ELR (cell line): ENCODE data around the gene FEM1A.
"Not testable (repeated sequence)": the region's sequence is repeated elsewhere in the genome, so short reads cannot be mapped to it uniquely, and the experiment has no call there.

ENCODE experiments used
- DNase-seq: peaks from one replicate; pipeline ENCODE4 v3.0.0-alpha.2; 2015; ENCODE audit warnings: low read depth

FEM1A gene

GRCh38 chr19:4791183-4792018 is at the start of gene FEM1A:
TSS of gene FEM1A (plus strand) at chr19:4791734. CDS start at chr19:4791855, 121 bp downstream.
- DNase-seq, result peak; percentile 100

GRCh38 chr19:4742723-4743646 is 48.5 kb upstream of the FEM1A start:
- DNase-seq, result no peak

GRCh38 chr19:4744451-4745174 is 46.9 kb upstream of the FEM1A start:
- DNase-seq, result peak; percentile 79

GRCh38 chr19:4745175-4745574 is 46.4 kb upstream of the FEM1A start:
- not testable (repeated sequence) for DNase-seq

GRCh38 chr19:4745986-4746385 is 45.5 kb upstream of the FEM1A start:
- no peak for DNase-seq

- no peak for DNase-seq
Observed at GRCh38 chr19:4748185-4748584, 43.3 kb upstream of the FEM1A start.

GRCh38 chr19:4748589-4748988 is 42.9 kb upstream of the FEM1A start:
- DNase-seq, result no peak

GRCh38 chr19:4749870-4750590 is 41.5 kb upstream of the FEM1A start:
- no peak for DNase-seq

- no peak for DNase-seq
Observed at GRCh38 chr19:4754248-4754647, 37.3 kb upstream of the FEM1A start.

GRCh38 chr19:4755459-4755858 is 36.1 kb upstream of the FEM1A start:
- no peak for DNase-seq

- DNase-seq, result no peak
Observed at GRCh38 chr19:4758082-4758481, 33.5 kb upstream of the FEM1A start.

- DNase-seq, result no peak
Observed at GRCh38 chr19:4758659-4759058, 32.9 kb upstream of the FEM1A start.

GRCh38 chr19:4759388-4760284 is 31.9 kb upstream of the FEM1A start:
- DNase-seq, result peak; percentile 82

GRCh38 chr19:4760285-4760650 is 31.3 kb upstream of the FEM1A start:
- DNase-seq, result no peak

GRCh38 chr19:4763021-4763420 is 28.5 kb upstream of the FEM1A start:
- DNase-seq, result no peak

- no peak for DNase-seq
Observed at GRCh38 chr19:4764393-4764660, 27.2 kb upstream of the FEM1A start.

- peak; percentile 92 for DNase-seq
Observed at GRCh38 chr19:4768934-4769777, 22.4 kb upstream of the FEM1A start.

- DNase-seq, result no peak
Observed at GRCh38 chr19:4772566-4772965, 19.0 kb upstream of the FEM1A start.

GRCh38 chr19:4773047-4773640 is 18.4 kb upstream of the FEM1A start:
- no peak for DNase-seq

- DNase-seq, result no peak
Observed at GRCh38 chr19:4774136-4774535, 17.4 kb upstream of the FEM1A start.
